ENCODE results near the gene TNFAIP8L2. TPM values are rescaled to one million over a fixed set of nuclear protein-coding genes. Genes with fewer than 3 reads are reported as not detected.

TNFAIP8L2 gene
- total RNA-seq, 1 experiment from 2014 or later, result 0.14 TPM

DNA sequence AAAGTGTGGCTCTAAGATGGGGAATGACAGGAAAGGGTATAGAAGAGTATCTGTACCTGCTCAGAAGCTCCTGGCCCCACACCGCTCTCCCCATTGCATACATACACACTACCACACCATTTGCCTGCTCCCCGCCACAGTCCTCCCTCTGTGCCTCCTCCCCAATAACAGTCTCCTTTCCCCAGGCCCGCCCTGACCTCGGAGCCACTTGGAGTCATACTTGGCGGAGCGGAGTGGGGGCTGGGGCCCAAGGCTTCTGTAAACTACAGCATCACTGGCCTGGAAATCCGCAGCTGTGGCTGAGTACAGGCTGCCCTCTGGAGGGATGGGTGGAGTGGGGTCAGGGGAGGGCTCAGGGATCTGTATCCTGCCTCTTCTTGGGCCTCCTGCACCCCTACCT is 18.7 kb upstream of the TNFAIP8L2 start:
- H3K36me3 ChIP-seq (replicated peaks; ENCODE audit: control insufficient read depth, insufficient read depth, low read length), result peaks cover 4% of the 10 kb centered on the region
- peaks cover 24% of the 10 kb centered on the region for H3K27me3 ChIP-seq (ENCODE audit: control insufficient read depth, insufficient read depth, low read length)
- no peak overlapping the region for H3K4me3 ChIP-seq (ENCODE audit: insufficient read depth, low read depth, low read length)
- DNase-seq, result peak; percentile 13

DNA sequence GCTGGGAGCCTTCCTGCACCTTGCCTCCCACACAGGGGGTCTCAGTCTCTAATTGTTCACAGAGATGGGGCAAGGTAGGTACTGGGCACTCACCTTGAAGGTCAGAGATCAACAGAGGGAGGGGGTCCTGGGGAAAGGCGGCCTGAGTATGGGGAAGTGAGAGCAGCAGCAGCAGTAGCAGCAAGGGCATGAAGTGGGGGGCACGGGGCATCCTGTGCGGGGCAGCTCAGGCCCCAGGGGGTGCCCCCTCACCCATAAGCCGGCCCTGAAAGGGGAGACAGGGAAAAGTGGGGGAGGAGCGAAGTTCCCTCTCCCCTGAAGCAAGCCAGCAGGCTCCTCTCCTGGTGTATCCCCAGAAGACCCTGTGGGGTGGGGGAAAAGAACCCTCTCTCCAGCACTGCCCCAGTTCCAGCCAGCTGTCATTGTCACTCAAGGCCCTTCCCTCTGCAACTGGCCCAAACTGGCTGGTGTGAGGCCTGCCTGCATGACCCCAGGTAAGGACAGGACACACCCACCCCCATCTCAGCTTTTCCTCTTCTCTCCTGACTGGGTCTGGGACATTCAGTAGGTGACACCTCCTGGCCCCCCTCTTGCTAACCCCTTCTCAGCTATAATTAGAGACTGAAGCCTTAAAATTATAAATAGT is 13.9 kb upstream of the TNFAIP8L2 start:
- Histone ChIP-seq H3K4me3 (ENCODE audit: insufficient read depth, low read depth, low read length) (no peak overlapping the region), H3K27me3 (ENCODE audit: control insufficient read depth, insufficient read depth, low read length) (peaks cover 28% of the 10 kb centered on the region), H3K36me3 (replicated peaks; ENCODE audit: control insufficient read depth, insufficient read depth, low read length) (no peaks in the 10 kb centered on the region; the same call in 1 of the 2 replicates)
- peak; percentile 59 for DNase-seq

DNA sequence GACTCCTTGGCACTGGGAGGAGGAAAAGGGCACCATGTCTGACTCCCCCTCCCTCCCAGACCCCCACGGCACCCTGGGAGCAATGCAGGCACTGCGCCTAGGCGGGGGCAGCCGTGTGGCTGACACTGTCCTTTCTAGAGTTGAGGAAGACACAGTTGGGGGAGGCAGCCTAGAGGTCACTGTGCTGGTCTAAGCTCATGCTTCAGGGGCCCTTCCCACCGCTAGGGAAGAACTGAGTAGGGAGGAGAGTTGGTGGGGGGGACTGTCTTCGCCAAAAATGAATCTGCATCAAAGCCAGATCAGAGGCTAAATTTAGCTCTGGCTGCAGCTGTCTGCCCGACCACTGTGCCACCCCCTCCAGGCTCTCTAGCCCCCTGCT is 13.4 kb upstream of the TNFAIP8L2 start:
- H3K27me3 ChIP-seq (ENCODE audit: control insufficient read depth, insufficient read depth, low read length), result peaks cover 30% of the 10 kb centered on the region
- no peaks in the 10 kb centered on the region; the same call in 1 of the 2 replicates for H3K36me3 ChIP-seq (replicated peaks; ENCODE audit: control insufficient read depth, insufficient read depth, low read length)
- peak; percentile 58 for DNase-seq
- H3K4me3 ChIP-seq (ENCODE audit: insufficient read depth, low read depth, low read length), result no peak overlapping the region

DNA sequence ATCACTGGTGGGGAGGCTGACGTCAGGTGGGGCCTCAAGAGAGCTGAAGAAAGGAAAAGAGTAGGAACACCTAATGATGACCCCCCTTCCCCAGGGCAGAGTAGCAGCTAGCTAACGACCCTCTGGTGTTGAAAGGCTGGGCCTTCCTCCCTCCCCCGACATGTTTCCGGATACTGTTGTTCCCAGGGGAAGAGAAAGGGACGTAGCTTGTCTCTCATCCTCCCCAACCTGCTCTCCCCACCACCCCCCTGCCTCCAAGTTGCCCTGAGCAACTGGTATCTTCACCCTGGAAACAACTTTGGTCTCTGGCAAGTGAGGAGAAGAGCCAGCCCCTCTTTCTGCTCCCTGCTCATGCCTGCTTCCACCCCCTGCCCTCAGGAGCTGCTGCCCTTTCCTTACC is 12.5 kb upstream of the TNFAIP8L2 start:
- Histone ChIP-seq H3K4me3 (ENCODE audit: insufficient read depth, low read depth, low read length) (no peak overlapping the region), H3K27me3 (ENCODE audit: control insufficient read depth, insufficient read depth, low read length) (peaks cover 34% of the 10 kb centered on the region), H3K36me3 (replicated peaks; ENCODE audit: control insufficient read depth, insufficient read depth, low read length) (no peaks in the 10 kb centered on the region; the same call in 1 of the 2 replicates)
- peak; percentile 58 for DNase-seq

DNA sequence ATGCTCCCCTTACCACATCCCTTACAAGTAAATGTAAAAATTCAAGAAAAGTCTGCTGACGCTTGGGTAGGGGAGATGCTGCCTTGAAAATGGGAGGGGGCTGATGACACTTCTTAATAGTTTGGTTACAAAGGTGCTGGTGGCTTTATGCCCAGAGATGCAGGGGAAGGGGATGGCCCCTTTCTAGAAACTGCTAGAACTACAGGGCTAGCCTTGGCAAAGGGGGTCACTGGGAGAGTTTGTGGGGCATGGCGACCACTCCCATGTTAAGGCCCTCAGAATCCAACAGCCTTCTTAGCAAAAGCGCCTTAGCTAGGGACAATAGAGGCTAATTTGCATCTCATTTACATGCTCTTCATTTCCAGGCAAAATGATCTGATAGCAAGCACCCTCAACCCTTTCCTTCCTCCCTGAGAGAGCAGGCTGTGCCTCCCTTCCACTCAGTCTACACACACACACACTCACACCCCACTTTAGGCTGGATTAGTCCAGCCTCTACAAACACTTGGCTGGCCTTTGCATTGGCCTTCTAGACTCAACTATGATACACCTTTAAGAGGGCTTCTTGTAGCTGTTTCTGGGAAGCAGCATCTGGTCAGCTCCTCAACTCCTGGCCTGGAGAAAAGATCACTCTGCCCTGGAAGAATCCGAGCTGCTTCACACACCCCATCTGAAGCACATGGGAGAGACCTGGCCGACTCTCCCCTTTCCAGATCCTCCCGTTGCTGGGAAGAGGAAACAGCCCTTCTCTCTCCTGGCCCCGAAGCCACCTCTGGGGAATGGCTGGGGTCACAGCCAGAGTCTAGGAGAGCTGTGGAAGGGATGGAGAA is 11.8 kb upstream of the TNFAIP8L2 start:
- Histone ChIP-seq H3K36me3 (replicated peaks; ENCODE audit: control insufficient read depth, insufficient read depth, low read length) (no peaks in the 10 kb centered on the region; the same call in 1 of the 2 replicates), H3K27me3 (ENCODE audit: control insufficient read depth, insufficient read depth, low read length) (peaks cover 34% of the 10 kb centered on the region), H3K4me3 (ENCODE audit: insufficient read depth, low read depth, low read length) (peak overlapping the region; percentile 80)
- DNase-seq, result no peak

DNA sequence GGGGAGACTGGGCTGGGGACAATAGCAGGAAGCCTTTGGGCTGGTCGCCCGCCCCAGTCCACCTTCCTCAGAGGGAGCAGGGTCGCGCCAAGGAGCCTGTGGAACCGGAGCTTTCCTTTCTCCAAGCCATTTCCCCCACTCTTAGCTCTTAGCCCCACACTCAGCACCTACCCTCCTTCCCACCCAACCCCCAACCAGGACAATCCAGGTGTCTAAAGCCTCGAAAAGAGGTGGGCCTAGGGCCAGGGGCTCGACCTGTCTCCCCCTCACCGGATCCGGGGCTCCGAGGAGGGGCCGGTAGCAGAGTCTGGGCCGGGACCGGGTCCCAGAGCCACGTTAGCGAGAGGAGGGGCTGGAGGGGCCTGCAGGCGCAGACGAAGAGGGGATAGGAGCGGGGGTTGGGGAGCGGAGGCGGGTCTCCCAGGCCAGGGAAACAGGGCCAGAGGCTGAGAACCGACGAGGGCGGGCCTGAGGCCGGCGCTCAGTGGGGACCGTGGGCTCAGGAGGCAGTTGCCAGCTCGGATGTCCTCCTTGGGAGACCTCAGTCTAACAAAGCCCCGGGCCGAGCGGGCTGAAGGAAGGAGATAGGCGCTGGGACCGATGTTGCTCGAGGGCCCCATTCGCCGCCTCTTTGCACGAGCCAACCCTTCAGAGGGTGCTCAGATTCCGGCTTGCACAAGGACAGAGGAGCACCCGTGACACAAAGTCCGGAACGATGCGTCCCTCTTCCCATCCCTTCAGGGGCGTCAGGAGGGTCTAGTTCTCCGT is 11.0 kb upstream of the TNFAIP8L2 start:
- Histone ChIP-seq H3K36me3 (replicated peaks; ENCODE audit: control insufficient read depth, insufficient read depth, low read length) (no peaks in the 10 kb centered on the region; the same call in 1 of the 2 replicates), H3K4me3 (ENCODE audit: insufficient read depth, low read depth, low read length) (peak overlapping the region; percentile 80), H3K27me3 (ENCODE audit: control insufficient read depth, insufficient read depth, low read length) (peaks cover 34% of the 10 kb centered on the region)
- peak; percentile 83 for DNase-seq

DNA sequence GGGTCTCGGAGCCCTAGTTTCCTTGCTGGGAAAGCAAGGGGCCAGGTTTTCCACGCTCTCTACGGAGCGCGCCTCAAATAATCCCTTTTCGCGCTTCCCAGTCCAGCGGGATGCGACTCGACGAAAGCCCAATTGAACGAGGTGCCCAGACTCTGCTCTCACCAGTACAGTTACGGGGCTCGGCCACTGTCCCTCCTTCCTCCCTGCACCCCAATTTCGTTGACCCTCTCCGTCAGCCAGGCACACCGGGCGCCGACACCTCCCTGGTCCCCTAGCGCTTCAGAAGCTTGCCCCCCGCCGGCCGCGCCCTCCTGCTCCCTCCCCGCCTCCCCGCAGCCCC is 10.4 kb upstream of the TNFAIP8L2 start:
- Histone ChIP-seq H3K27me3 (ENCODE audit: control insufficient read depth, insufficient read depth, low read length) (peaks cover 34% of the 10 kb centered on the region), H3K36me3 (replicated peaks; ENCODE audit: control insufficient read depth, insufficient read depth, low read length) (no peaks in the 10 kb centered on the region; the same call in 1 of the 2 replicates), H3K4me3 (ENCODE audit: insufficient read depth, low read depth, low read length) (peak overlapping the region; percentile 80)
- no peak for DNase-seq

DNA sequence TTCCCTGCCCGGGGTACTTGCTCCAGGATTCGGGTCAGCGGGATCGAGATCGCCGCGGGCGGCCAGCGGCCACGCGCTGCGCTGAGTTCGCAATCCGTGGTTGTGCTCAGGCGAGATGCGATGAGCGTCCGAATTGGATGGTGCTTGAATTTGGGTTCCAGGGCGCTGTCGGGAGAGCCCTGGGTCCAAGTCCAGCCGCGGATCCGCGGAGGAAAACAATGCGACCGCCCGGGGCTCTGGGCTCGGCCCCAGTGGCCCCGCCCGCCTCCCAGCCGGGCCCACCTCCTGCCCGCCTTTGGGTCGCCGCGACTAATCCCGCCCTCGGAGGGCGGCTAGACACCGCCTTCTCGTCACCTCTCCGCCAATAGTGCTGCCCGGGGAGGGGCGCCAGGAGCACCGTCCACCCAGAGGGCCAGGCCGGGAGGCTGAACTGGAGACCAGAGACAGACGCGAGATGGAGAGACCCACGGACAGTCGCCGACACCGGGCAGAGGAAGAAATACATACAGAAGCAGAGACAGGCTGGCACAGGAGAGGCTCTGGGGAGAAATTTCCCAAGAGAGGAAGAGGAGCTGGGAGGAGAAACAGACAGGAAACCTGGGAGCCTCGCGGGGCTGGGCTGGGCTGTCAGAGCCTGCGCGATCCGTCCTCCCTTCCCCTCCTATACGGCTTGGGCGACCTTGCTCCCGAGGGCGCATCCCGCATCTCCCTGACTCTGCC is 9.9 kb upstream of the TNFAIP8L2 start, which contains the start of gene SEMA6C:
Gene SEMA6C (minus strand): TSS at position 220 of the 720 bp plus-strand sequence. CDS start 4,010 bp downstream, outside the sequence.
- H3K4me3 ChIP-seq (ENCODE audit: insufficient read depth, low read depth, low read length), result peak within 1 kb of the TSS; percentile 80
- peaks cover 34% of the 10 kb centered on the region for H3K27me3 ChIP-seq (ENCODE audit: control insufficient read depth, insufficient read depth, low read length)
- peak; percentile 97 for DNase-seq
- H3K36me3 ChIP-seq (replicated peaks; ENCODE audit: control insufficient read depth, insufficient read depth, low read length), result no peaks in the 10 kb centered on the region; the same call in 1 of the 2 replicates

DNA sequence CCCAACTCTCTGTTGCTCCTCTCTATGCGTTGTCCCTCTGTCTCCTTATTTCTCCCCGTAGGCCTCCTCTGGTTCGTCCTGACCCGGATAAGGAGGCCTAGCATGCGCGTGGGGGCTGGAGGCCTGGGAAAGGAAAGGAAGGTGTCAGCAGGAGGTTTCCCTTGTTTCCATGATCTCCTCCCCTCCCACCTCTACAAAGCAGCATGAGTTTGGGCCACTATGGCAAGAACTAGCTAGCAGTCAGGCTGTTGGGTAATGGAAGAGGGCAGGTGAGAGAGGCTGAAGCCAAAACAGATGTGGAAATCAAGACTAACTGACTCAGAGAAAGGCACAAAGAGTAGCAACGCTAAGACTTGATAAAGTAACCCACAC is 9.3 kb upstream of the TNFAIP8L2 start:
- no peak for DNase-seq
- H3K4me3 ChIP-seq (ENCODE audit: insufficient read depth, low read depth, low read length), result peak overlapping the region; percentile 80
- H3K27me3 ChIP-seq (ENCODE audit: control insufficient read depth, insufficient read depth, low read length), result peaks cover 34% of the 10 kb centered on the region
- no peaks in the 10 kb centered on the region; the same call in 1 of the 2 replicates for H3K36me3 ChIP-seq (replicated peaks; ENCODE audit: control insufficient read depth, insufficient read depth, low read length)

DNA sequence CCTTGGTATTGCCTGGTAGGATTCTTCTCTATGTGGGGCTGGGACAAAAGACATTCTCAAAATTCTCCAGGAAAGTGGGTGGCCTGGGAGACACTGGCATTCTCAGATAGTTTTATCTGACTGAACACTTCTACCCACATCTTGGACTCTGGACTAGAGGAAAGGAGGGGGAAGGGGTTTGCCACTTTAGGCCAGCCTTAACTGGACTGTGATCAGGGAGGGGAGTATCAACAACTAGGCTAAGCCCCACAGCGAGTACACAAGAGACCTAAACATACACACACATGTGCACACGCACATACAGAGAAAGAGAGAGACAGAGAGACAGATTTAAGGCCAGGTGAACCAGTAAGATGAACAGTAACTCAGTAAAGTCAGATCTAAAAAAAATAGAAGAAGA is 8.8 kb upstream of the TNFAIP8L2 start:
- DNase-seq, result no peak
- no peaks in the 10 kb centered on the region for H3K36me3 ChIP-seq (replicated peaks; ENCODE audit: control insufficient read depth, insufficient read depth, low read length)
- no peak overlapping the region for H3K4me3 ChIP-seq (ENCODE audit: insufficient read depth, low read depth, low read length)
- peaks cover 34% of the 10 kb centered on the region for H3K27me3 ChIP-seq (ENCODE audit: control insufficient read depth, insufficient read depth, low read length)

DNA sequence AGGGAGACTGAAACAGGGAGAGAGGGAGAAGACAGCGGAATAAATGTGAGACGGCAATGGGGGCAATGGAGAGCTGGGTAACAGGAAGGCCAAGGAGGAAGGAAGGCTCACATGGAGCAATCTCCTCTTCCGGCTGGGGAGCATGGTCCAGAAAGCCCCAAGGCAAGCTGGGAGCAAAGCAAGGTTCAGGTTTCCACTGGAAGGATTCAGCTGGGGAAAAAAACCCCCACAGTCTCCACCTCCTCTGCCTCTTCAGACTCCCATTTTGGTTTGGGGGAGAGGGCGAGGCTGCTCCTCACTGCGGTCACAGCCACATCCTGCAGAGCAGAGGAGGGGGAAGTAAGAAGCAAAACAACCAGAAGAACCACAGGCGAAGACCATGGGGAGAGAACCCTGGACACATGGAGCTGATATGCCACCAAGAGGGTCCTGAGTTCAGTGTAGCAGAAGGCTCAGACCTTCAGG is 650 bp downstream of the TNFAIP8L2 start:
- no peaks in the 10 kb centered on the region for H3K27me3 ChIP-seq (ENCODE audit: control insufficient read depth, insufficient read depth, low read length)
- H3K4me3 ChIP-seq (ENCODE audit: insufficient read depth, low read depth, low read length), result no peak overlapping the region
- DNase-seq, result no peak
- H3K36me3 ChIP-seq (replicated peaks; ENCODE audit: control insufficient read depth, insufficient read depth, low read length), result peaks cover 7% of the 10 kb centered on the region

DNA sequence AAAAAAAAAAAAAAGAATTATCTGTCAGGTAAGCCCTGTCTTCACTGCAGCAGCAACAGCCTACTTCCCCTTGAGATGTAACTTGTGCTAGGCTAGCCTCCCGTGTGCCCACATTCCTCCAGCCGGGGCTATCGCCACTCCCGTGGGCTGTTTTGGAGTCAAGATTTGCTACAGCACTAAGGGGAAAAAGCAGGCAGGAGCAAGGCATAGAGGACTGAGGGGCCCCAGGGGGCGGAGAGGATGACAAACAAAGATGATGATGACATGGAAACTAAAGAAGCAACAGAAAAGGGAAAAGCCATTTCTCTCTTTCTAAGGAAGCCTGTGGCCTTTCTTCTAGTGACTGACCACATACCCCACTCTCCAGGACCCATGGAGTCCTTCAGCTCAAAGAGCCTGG is 1.9 kb downstream of the TNFAIP8L2 start:
- Histone ChIP-seq H3K36me3 (replicated peaks; ENCODE audit: control insufficient read depth, insufficient read depth, low read length) (peaks cover 7% of the 10 kb centered on the region), H3K27me3 (ENCODE audit: control insufficient read depth, insufficient read depth, low read length) (no peaks in the 10 kb centered on the region), H3K4me3 (ENCODE audit: insufficient read depth, low read depth, low read length) (no peak overlapping the region)
- DNase-seq, result no peak

DNA sequence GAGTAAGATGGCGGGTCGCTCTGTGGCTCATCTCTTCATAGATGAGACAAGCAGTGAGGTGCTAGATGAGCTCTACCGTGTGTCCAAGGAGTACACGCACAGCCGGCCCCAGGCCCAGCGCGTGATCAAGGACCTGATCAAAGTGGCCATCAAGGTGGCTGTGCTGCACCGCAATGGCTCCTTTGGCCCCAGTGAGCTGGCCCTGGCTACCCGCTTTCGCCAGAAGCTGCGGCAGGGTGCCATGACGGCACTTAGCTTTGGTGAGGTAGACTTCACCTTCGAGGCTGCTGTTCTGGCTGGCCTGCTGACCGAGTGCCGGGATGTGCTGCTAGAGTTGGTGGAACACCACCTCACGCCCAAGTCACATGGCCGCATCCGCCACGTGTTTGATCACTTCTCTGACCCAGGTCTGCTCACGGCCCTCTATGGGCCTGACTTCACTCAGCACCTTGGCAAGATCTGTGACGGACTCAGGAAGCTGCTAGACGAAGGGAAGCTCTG is 2.4 kb downstream of the TNFAIP8L2 start:
- no peak for DNase-seq

DNA sequence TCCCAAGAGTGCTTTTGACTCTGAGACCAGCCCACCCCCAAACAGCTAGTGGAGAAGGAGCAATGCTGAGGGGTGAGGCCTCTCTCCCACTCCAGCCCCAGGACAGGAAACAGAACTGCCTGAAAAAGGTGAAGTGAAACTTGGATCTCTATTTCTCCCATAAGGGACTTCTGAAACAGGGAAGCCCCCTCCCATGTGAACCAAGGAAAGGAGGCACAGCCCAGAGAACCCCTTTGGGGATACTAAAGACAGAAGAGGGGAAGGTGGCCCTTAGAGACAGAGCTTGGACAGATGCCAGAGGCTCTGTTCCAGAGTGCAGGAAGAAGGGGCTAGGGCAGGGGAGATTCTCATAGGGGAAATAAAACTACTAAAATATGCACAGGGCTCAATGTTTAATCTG is 2.9 kb downstream of the TNFAIP8L2 start:
- Histone ChIP-seq H3K4me3 (ENCODE audit: insufficient read depth, low read depth, low read length) (no peak overlapping the region), H3K27me3 (ENCODE audit: control insufficient read depth, insufficient read depth, low read length) (no peaks in the 10 kb centered on the region), H3K36me3 (replicated peaks; ENCODE audit: control insufficient read depth, insufficient read depth, low read length) (peaks cover 7% of the 10 kb centered on the region)
- no peak for DNase-seq

More for the DNA sequence above, 2.4 kb downstream of the TNFAIP8L2 start:
- peaks cover 7% of the 10 kb centered on the region for H3K36me3 ChIP-seq (replicated peaks; ENCODE audit: control insufficient read depth, insufficient read depth, low read length)
- no peak overlapping the region for H3K4me3 ChIP-seq (ENCODE audit: insufficient read depth, low read depth, low read length)
- no peaks in the 10 kb centered on the region for H3K27me3 ChIP-seq (ENCODE audit: control insufficient read depth, insufficient read depth, low read length)
